ENCODE data around the gene DDI1.
"Not testable (repeated sequence)": the region's sequence is repeated elsewhere in the genome, so short reads cannot be mapped to it uniquely, and the experiment has no call there.

DDI1 gene

GRCh38 chr11:104041792-104042191 is 5.4 kb downstream of the DDI1 start:
- TF ChIP-seq ZFX (IDR thresholded peaks at IDR 0.05) = no peak
- no peak for TF ChIP-seq CTCF (conservative IDR thresholded peaks at IDR 0.05)

GRCh38 chr11:104043142-104043541 is 6.7 kb downstream of the DDI1 start:
- no peak overlapping the region for H3K27ac ChIP-seq
- TF ChIP-seq CTCF (conservative IDR thresholded peaks at IDR 0.05) (no peak), ZFX (IDR thresholded peaks at IDR 0.05) (no peak)

More at GRCh38 chr11:104041792-104042191, 5.4 kb downstream of the DDI1 start:
- H3K27ac ChIP-seq = no peak overlapping the region

- TF ChIP-seq CTCF (conservative IDR thresholded peaks at IDR 0.05) (no peak), ZFX (IDR thresholded peaks at IDR 0.05) (no peak)
- H3K27ac ChIP-seq = no peak overlapping the region
These were observed 7.3 kb downstream of the DDI1 start for GRCh38 chr11:104043678-104044239.

- TF ChIP-seq ZFX (IDR thresholded peaks at IDR 0.05) (no peak), CTCF (conservative IDR thresholded peaks at IDR 0.05) (no peak)
- no peak overlapping the region for H3K27ac ChIP-seq
These were observed 9.9 kb downstream of the DDI1 start for GRCh38 chr11:104046331-104046730.

- not testable (repeated sequence) for H3K27ac ChIP-seq
These were observed 10.4 kb downstream of the DDI1 start for GRCh38 chr11:104046858-104047257.

- no peak overlapping the region for H3K27ac ChIP-seq
- TF ChIP-seq ZFX (IDR thresholded peaks at IDR 0.05) (no peak), CTCF (conservative IDR thresholded peaks at IDR 0.05) (no peak)
These were observed 12.7 kb downstream of the DDI1 start for GRCh38 chr11:104049116-104049515.

- TF ChIP-seq CTCF (conservative IDR thresholded peaks at IDR 0.05) = no peak
- no peak for TF ChIP-seq ZFX (IDR thresholded peaks at IDR 0.05)
- no peak overlapping the region for H3K27ac ChIP-seq
These were observed 15.3 kb downstream of the DDI1 start for GRCh38 chr11:104051778-104052177.

- no peak overlapping the region for H3K27ac ChIP-seq
- TF ChIP-seq CTCF (conservative IDR thresholded peaks at IDR 0.05) = no peak
- no peak for TF ChIP-seq ZFX (IDR thresholded peaks at IDR 0.05)
These were observed 17.5 kb downstream of the DDI1 start for GRCh38 chr11:104053743-104054478.
